T47D (cell line): ENCODE measurements around the gene MZT2A.
"Not testable (repeated sequence)": the region's sequence is repeated elsewhere in the genome, so short reads cannot be mapped to it uniquely, and the experiment has no call there.

Source experiments
- DNase-seq, 2 experiments: peaks; one replicate each; pipeline versions ENCODE4 v3.0.0 to v3.0.0-alpha.2; 2011 to 2012; ENCODE audit warnings: low read depth in 1 of 2, low spot score in 1 of 2
- JUND ChIP-seq: IDR thresholded peaks from 2 replicates; pipeline ENCODE4 v1.6.1; 2012; ENCODE audit warnings: low read depth
- in situ Hi-C: cut with HindIII; loops from 2 replicates; pipeline ENCODE4 v1.10.0; 2016; ENCODE audit warnings: low sequenced_read_pairs, low pct_unique_long_range_greater_than_20kb

The MZT2A gene

DNA sequence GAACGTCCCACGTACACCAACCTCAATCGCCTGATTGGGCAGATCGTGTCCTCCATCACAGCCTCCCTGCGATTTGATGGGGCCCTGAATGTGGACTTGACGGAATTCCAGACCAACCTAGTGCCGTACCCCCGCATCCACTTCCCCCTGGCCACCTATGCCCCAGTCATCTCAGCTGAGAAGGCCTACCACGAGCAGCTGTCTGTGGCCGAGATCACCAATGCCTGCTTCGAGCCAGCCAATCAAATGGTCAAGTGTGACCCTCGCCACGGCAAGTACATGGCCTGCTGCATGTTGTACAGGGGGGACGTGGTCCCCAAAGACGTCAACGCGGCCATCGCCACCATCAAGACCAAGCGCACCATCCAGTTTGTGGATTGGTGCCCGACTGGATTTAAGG, 11.8 kb downstream of the MZT2A start:
- DNase-seq, in situ Hi-C loops: not testable (repeated sequence)

GRCh38 chr2:131478850-131479461, 13.2 kb downstream of the MZT2A start:
- DNase-seq, in situ Hi-C loops: not testable (repeated sequence)

DNA sequence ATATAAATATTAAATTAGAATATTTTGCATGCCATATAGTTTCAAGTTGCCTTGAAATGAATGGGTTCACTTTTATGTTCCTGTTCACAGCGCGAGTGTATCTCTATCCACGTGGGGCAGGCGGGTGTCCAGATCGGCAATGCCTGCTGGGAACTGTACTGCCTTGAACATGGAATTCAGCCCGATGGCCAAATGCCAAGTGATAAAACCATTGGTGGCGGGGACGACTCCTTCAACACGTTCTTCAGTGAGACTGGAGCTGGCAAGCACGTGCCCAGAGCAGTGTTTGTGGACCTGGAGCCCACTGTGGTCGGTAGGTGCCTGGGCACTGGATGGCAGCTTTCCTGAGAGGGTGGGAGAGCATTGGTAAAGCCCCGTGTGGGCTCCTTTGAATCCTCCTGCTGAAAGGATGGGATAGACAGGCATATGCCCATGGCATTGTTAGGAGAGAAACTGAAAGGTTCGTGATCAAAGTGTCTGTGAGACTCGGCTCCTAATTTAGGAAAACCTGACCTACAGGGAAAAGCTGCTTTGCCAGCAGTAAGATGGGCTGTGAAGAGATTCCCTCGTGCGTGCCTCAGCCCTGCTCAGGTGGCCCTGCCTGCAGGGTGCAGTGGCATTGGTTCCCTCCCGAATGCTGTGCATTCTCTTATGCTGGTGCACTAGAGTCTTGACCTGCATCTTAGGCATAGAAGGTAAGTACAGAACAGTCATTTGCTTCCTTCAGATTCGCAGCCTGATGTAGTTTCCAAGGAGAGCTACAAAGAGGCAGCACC, 13.9 kb downstream of the MZT2A start:
- DNase-seq, in situ Hi-C loops: not testable (repeated sequence)

- in situ Hi-C loops = not testable (repeated sequence)
Measured at GRCh38 chr2:131477227-131477626, 15.0 kb downstream of the MZT2A start.

GRCh38 chr2:131476363-131476762, 15.8 kb downstream of the MZT2A start:
- in situ Hi-C loops, DNase-seq: not testable (repeated sequence)

More at GRCh38 chr2:131477227-131477626, 15.0 kb downstream of the MZT2A start:
- DNase-seq = not testable (repeated sequence)

GRCh38 chr2:131475831-131476230, 16.4 kb downstream of the MZT2A start, which contains the start of gene TUBA3D:
TUBA3D (plus strand) TSS chr2:131476119; CDS start chr2:131476200, 81 bp downstream.
- TF ChIP-seq JUND = no peak
- in situ Hi-C loops = no loop called here

GRCh38 chr2:131473266-131473665, 18.9 kb downstream of the MZT2A start:
- in situ Hi-C loops, DNase-seq: not testable (repeated sequence)

More at GRCh38 chr2:131475831-131476230, 16.4 kb downstream of the MZT2A start, which contains the start of gene TUBA3D:
- DNase-seq = no peak

DNA sequence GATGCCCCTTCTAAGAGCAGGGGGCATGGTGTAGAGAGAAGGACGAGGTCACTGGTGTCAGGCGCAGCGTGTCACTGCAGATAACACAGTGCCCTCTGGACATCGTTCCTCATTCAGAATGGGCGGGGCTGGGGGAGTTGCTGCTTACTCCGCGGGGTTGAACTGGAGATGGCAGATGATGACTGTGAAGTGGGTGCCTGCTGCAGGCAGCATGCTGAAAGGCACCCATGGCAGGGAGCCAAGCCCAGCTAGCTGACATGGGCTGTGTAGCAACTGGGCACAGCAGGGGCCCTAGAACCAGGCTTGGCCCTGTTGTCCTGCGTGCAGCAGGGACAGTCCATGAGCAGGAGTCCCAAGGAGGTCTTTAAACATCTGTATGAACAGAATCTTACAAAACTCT, 20.6 kb downstream of the MZT2A start:
- DNase-seq, in situ Hi-C loops: not testable (repeated sequence)

- in situ Hi-C loops, DNase-seq: not testable (repeated sequence)
Measured at GRCh38 chr2:131470944-131471343, 21.3 kb downstream of the MZT2A start.

GRCh38 chr2:131467722-131468121, 24.5 kb downstream of the MZT2A start:
- in situ Hi-C loops, DNase-seq: not testable (repeated sequence)

DNA sequence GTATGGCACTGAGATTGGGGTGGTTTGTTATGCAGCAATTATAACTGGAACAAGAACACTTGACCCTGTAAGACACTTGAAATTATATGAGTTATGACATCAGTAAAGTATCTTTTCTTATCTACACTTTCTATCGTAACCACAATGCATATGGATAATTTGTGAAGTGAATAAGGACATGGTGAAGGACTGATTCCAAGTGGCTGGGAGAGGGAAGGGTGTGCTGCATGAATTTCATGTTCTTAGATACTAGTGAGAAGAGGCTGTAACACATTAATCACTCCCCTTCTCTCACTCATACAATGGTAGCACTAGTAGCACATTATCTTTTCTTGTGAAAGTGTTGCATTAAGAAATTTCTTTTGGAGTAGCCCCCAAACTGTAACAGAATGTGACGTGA, 37.3 kb downstream of the MZT2A start:
- DNase-seq, in situ Hi-C loops: not testable (repeated sequence)

GRCh38 chr2:131451265-131451949, 40.8 kb downstream of the MZT2A start:
- in situ Hi-C loops, DNase-seq: not testable (repeated sequence)

DNA sequence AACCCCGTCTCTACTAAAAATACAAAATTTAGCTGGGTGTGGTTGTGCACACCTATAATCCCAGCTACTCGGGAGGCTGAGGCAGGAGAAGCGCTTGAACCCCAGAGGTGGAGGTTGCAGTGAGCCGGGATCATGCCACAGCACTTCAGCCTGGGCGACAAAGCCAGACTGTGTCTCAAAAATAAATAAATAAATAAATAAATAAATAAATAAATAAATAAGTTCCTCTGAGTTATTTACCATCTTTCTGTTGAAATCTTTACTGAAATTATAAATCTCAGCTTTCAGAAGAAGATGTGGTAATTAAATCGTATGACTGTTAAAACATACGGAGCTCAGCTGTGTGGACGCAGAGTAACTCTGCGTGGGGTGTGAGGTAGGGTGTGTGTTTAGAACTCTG, 44.2 kb downstream of the MZT2A start:
- in situ Hi-C loops, DNase-seq: not testable (repeated sequence)
